HL-60 (cell line): ENCODE measurements around the gene MIAT.
A peak's percentile ranks its signal among the peaks of the same experiment; 100 is the strongest.

Experiments used
- DNase-seq, 2 experiments: peaks; one replicate each; pipeline ENCODE4 v3.0.0-alpha.2; 2010 to 2020; ENCODE audit warnings: low read depth in 1 of 2, low spot score in 1 of 2
- H3K27ac ChIP-seq: fragments of 250-450 bp; sonication (Bioruptor Pico); replicated peaks from 2 replicates; pipeline ENCODE4 v1.5.1; 2020; ENCODE audit warnings: mild to moderate bottlenecking, moderate library complexity
- H3K27me3 ChIP-seq: fragments of 250-450 bp; sonication (Bioruptor Pico); 2 replicates; pipeline ENCODE4 v1.5.1; 2021; ENCODE audit warnings: mild to moderate bottlenecking, moderate library complexity; ENCODE audit not compliant: insufficient read depth, poor library complexity, severe bottlenecking
- H3K4me3 ChIP-seq: replicated peaks from 2 replicates; pipeline ENCODE4 v1.5.1; 2011; ENCODE audit warnings: mild to moderate bottlenecking, control low read depth, low read length; ENCODE audit not compliant: insufficient read depth
- GABPA ChIP-seq: IDR thresholded peaks from 2 replicates; pipeline ENCODE4 v1.6.1; 2012; ENCODE audit warnings: low read depth
- POLR2AphosphoS5 ChIP-seq: IDR thresholded peaks from 2 replicates; pipeline ENCODE4 v1.6.1; 2012; ENCODE audit warnings: low read depth
- SPI1 ChIP-seq: IDR thresholded peaks from 2 replicates; pipeline ENCODE4 v1.6.1; 2012; ENCODE audit warnings: low read depth, mild to moderate bottlenecking, borderline replicate concordance
- TF ChIP-seq, protein P1 (sequence below): IDR thresholded peaks from 2 replicates; pipeline ENCODE4 v1.6.1; 2012; ENCODE audit warnings: low read depth; ENCODE audit not compliant: insufficient replicate concordance
- TF ChIP-seq, protein P2 (sequence below): IDR thresholded peaks from one replicate; pipeline ENCODE4 v1.5.1; 2011; ENCODE audit warnings: low read length, control low read depth, inconsistent platforms; ENCODE audit not compliant: insufficient read depth

Gene MIAT

DNA sequence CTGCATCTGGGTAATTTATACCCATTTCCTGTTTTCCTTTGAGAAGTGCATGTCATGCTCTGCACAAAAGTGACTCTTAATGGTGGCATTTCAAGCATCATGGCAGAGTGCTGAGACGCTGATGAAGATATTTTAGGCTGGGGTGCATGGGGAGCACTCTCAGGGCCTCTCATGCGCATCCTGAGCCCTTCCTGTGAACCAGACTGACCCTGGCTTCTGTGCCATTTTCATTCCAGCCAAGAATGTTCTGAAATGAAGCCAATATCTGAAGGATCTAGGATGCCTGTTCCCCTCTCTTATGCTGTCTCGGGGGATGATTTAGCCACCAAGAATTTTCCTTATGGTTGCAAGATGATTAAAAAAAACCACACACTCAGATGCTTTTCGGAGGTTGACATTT, 61.5 kb downstream of the MIAT start:
- Histone ChIP-seq H3K4me3 (no peak overlapping the region), H3K27me3 (no peaks in the 10 kb centered on the region), H3K27ac (no peak overlapping the region)
- no peak for DNase-seq
- TF ChIP-seq, protein P1, sequence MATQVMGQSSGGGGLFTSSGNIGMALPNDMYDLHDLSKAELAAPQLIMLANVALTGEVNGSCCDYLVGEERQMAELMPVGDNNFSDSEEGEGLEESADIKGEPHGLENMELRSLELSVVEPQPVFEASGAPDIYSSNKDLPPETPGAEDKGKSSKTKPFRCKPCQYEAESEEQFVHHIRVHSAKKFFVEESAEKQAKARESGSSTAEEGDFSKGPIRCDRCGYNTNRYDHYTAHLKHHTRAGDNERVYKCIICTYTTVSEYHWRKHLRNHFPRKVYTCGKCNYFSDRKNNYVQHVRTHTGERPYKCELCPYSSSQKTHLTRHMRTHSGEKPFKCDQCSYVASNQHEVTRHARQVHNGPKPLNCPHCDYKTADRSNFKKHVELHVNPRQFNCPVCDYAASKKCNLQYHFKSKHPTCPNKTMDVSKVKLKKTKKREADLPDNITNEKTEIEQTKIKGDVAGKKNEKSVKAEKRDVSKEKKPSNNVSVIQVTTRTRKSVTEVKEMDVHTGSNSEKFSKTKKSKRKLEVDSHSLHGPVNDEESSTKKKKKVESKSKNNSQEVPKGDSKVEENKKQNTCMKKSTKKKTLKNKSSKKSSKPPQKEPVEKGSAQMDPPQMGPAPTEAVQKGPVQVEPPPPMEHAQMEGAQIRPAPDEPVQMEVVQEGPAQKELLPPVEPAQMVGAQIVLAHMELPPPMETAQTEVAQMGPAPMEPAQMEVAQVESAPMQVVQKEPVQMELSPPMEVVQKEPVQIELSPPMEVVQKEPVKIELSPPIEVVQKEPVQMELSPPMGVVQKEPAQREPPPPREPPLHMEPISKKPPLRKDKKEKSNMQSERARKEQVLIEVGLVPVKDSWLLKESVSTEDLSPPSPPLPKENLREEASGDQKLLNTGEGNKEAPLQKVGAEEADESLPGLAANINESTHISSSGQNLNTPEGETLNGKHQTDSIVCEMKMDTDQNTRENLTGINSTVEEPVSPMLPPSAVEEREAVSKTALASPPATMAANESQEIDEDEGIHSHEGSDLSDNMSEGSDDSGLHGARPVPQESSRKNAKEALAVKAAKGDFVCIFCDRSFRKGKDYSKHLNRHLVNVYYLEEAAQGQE = no peak
- TF ChIP-seq POLR2AphosphoS5 = no peak
- TF ChIP-seq GABPA = no peak
- TF ChIP-seq, protein P2, sequence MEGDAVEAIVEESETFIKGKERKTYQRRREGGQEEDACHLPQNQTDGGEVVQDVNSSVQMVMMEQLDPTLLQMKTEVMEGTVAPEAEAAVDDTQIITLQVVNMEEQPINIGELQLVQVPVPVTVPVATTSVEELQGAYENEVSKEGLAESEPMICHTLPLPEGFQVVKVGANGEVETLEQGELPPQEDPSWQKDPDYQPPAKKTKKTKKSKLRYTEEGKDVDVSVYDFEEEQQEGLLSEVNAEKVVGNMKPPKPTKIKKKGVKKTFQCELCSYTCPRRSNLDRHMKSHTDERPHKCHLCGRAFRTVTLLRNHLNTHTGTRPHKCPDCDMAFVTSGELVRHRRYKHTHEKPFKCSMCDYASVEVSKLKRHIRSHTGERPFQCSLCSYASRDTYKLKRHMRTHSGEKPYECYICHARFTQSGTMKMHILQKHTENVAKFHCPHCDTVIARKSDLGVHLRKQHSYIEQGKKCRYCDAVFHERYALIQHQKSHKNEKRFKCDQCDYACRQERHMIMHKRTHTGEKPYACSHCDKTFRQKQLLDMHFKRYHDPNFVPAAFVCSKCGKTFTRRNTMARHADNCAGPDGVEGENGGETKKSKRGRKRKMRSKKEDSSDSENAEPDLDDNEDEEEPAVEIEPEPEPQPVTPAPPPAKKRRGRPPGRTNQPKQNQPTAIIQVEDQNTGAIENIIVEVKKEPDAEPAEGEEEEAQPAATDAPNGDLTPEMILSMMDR = no peak
- no peak for TF ChIP-seq SPI1

DNA sequence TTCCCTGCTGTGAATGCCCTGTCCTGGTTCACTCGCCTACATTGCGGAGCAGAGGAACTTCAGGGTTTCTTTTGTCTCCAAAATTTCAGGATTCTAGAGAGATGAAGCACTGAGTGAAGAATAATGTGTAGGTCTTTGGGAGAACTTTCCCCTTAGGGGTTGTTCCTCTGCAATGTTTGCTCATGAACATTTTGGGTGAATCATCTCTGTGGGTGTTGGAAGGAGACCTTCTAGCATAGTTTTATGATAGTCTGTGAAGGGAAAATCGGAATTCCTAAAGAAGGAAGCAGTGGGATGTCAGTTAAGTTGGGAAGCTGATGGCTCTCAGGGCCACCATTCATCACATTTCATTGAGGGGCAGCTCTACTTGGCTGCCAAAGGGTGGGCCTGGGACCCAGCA, 64.8 kb downstream of the MIAT start:
- no peak overlapping the region for H3K27ac ChIP-seq
- TF ChIP-seq, protein P2 = no peak
- TF ChIP-seq POLR2AphosphoS5 = no peak
- TF ChIP-seq, protein P1 = no peak
- no peak for TF ChIP-seq SPI1
- TF ChIP-seq GABPA = no peak
- no peak for DNase-seq
- no peaks in the 10 kb centered on the region for H3K27me3 ChIP-seq
- H3K4me3 ChIP-seq = no peak overlapping the region

DNA sequence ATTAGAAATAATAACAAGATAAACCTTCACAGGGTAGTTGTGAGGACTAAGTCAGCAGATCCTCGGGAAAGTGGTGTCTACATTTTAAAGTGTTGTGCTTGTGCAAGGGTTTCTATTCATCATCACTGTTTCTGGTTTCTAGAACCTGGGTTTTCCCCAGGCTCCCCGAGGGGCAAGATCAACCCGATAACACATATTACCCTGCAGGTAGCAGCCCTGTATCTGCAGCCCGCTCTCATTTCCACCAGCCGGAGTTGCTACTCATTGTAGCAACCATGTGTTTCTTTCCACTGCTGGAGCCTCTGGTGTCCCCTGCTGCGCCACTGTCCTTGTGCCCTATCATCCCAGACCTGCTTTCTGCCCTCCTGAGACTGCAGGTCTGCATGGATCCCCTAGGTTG, 67.0 kb downstream of the MIAT start:
- no peak overlapping the region for H3K4me3 ChIP-seq
- no peak for DNase-seq
- H3K27ac ChIP-seq = peak overlapping the region; percentile 37

More for the DNA sequence above, 67.0 kb downstream of the MIAT start:
- H3K27me3 ChIP-seq = no peaks in the 10 kb centered on the region
- TF ChIP-seq, protein P2 = no peak
- no peak for TF ChIP-seq GABPA
- TF ChIP-seq, protein P1 = no peak
